Nephron progenitor cell (in vitro differentiated cells): ENCODE measurements around the gene PLPPR1.

Experiments used
- DNase-seq: peaks from one replicate; pipeline ENCODE4 v3.0.0; 2021
- H3K27ac Mint-ChIP-seq: 2 replicates; pipeline ENCODE4 v1.8.0; 2021; ENCODE audit warnings: mild to moderate bottlenecking, moderate library complexity, mixed read lengths
- H3K27me3 Mint-ChIP-seq: 2 replicates; pipeline ENCODE4 v1.8.0; 2021; ENCODE audit warnings: mild to moderate bottlenecking, low read depth, mixed read lengths; ENCODE audit not compliant: poor library complexity
- H3K36me3 Mint-ChIP-seq: 2 replicates; pipeline ENCODE4 v1.8.0; 2021; ENCODE audit warnings: low read depth, mixed read lengths
- H3K4me1 Mint-ChIP-seq: 2 replicates; pipeline ENCODE4 v1.8.0; 2021; ENCODE audit warnings: mixed read lengths
- H3K4me3 Mint-ChIP-seq: 2 replicates; pipeline ENCODE4 v1.8.0; 2021; ENCODE audit warnings: mild to moderate bottlenecking, moderate library complexity, mixed read lengths
- H3K9me3 Mint-ChIP-seq: 2 replicates; pipeline ENCODE4 v1.8.0; 2021; ENCODE audit warnings: mild to moderate bottlenecking, moderate library complexity, mixed read lengths
- TF ChIP-seq, protein P1 (sequence below): fragments of 200-600 bp; sonication (generic); IDR thresholded peaks from 2 replicates; pipeline ENCODE4 v1.5.0; 2021; ENCODE audit warnings: antibody characterized with exemption

PLPPR1 gene

DNA sequence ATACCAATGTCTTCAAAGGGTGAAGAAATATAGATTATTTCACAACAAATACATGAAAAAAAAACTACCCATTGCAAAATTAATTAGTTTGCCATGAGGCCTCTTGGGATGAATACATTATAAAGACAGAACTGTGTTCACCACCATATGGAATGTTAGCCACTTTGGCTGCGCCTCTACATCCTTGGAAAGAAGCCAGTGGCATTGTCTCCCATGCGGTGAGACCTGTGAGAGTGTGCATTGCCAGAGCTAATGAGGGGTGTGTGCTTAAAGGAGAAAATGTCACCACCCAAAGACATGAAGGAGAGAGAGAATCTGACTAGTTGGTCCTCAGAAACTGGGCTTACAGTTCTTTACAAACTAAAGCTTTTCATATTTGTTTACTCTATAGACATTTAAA, 110.6 kb downstream of the PLPPR1 start:
- Mint-ChIP-seq H3K36me3 (no peaks in the 10 kb centered on the region), H3K9me3 (no peaks in the 10 kb centered on the region), H3K27me3 (peaks cover 10% of the 10 kb centered on the region), H3K4me1 (peaks cover 10% of the 10 kb centered on the region), H3K4me3 (no peak overlapping the region), H3K27ac (no peak overlapping the region)
- no peak for DNase-seq
- TF ChIP-seq, protein P1, sequence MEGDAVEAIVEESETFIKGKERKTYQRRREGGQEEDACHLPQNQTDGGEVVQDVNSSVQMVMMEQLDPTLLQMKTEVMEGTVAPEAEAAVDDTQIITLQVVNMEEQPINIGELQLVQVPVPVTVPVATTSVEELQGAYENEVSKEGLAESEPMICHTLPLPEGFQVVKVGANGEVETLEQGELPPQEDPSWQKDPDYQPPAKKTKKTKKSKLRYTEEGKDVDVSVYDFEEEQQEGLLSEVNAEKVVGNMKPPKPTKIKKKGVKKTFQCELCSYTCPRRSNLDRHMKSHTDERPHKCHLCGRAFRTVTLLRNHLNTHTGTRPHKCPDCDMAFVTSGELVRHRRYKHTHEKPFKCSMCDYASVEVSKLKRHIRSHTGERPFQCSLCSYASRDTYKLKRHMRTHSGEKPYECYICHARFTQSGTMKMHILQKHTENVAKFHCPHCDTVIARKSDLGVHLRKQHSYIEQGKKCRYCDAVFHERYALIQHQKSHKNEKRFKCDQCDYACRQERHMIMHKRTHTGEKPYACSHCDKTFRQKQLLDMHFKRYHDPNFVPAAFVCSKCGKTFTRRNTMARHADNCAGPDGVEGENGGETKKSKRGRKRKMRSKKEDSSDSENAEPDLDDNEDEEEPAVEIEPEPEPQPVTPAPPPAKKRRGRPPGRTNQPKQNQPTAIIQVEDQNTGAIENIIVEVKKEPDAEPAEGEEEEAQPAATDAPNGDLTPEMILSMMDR = no peak

DNA sequence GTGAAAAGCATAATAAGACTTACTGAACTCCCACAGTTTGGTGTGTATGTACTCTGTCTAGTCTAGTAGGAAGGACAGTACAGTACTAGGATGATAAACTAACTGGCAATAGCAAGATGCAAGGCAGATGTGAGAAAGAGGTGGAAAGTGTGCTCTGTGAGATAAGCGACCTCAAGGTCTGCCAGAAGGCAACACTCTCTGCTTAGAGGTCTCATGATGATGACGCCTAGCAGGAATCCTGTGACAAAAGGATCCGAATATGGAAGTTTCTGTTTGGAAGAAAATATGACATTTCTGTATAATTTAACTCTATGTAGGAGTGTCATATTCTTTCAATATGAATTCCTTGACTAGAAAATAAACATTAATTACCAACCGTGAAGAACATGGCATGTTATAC, 112.2 kb downstream of the PLPPR1 start:
- Mint-ChIP-seq H3K9me3 (no peaks in the 10 kb centered on the region), H3K27me3 (peaks cover 3% of the 10 kb centered on the region)

DNA sequence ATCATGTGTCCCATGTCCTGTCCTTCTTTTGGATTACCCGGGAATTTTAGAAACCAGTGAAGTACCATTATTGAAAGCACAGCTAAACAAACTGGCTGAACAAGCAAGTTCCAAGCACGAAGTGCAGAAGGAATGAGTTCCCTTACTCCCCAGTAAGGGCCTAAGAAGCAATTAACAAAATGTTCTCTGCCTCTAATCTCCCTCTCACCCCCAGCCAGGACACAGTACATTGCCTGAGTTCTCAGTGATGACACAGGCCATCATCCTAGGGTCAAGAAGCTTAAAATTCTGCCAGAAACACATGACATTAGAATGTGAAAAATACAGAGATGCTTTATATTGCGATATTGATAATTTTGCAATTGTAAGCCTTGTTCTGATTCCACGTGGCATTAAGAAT, 118.0 kb downstream of the PLPPR1 start:
- Mint-ChIP-seq H3K4me3 (no peak overlapping the region), H3K36me3 (no peaks in the 10 kb centered on the region), H3K27ac (no peak overlapping the region), H3K27me3 (peaks cover 2% of the 10 kb centered on the region), H3K4me1 (no peaks in the 10 kb centered on the region), H3K9me3 (peaks cover 18% of the 10 kb centered on the region)
- TF ChIP-seq, protein P1 = no peak
- no peak for DNase-seq

More for the DNA sequence above, 112.2 kb downstream of the PLPPR1 start:
- TF ChIP-seq, protein P1 = no peak
- peaks cover 4% of the 10 kb centered on the region for H3K4me1 Mint-ChIP-seq
- H3K4me3 Mint-ChIP-seq = no peak overlapping the region
- no peaks in the 10 kb centered on the region for H3K36me3 Mint-ChIP-seq
- no peak for DNase-seq
- no peak overlapping the region for H3K27ac Mint-ChIP-seq

DNA sequence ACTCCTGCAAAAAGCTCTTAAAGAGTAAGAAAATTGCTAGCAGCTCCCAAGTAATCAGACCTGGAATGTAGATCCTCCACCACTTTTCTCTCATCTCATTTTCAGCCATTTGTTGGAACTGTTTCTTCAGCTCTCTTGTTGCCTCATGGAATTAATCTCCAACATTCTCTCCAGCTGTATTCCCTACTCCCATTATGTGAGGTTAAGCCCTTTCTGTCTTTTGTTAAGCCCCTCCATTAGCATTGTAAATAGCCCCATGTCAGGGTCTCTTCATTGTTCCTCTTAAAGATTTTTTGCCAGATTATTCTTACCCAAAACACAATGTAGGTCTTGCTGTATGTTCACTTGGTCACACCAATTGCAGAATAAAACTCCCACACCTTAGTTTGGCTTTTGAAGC, 119.8 kb downstream of the PLPPR1 start:
- H3K27ac Mint-ChIP-seq = no peak overlapping the region
- DNase-seq = no peak
- peaks cover 2% of the 10 kb centered on the region for H3K27me3 Mint-ChIP-seq
- TF ChIP-seq, protein P1 = no peak
- H3K4me1 Mint-ChIP-seq = no peaks in the 10 kb centered on the region
- H3K4me3 Mint-ChIP-seq = no peak overlapping the region
- no peaks in the 10 kb centered on the region for H3K36me3 Mint-ChIP-seq
- peaks cover 30% of the 10 kb centered on the region for H3K9me3 Mint-ChIP-seq

DNA sequence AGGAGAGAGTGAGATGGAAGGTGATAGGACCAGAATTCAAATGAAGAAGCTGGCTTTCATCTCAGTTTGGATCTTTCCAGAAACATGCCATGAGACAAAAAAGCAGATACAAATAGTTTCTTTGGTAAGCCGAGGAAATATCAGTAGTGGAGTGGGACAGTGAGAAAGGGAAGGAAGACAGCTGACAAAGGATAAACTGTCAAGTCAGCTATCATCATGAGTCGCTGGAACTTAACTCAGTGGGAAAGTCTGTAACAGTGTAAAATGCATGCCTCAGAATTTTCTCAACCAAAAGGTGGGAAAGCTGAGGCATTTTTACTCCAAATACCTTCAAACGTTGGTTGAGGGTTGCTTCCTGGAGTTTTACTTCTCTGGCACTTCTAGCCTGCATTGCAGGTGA, 129.8 kb downstream of the PLPPR1 start:
- H3K27me3 Mint-ChIP-seq = no peaks in the 10 kb centered on the region
- H3K4me3 Mint-ChIP-seq = no peak overlapping the region
- no peak for DNase-seq
- no peaks in the 10 kb centered on the region for H3K4me1 Mint-ChIP-seq
- H3K9me3 Mint-ChIP-seq = no peaks in the 10 kb centered on the region
- no peaks in the 10 kb centered on the region for H3K36me3 Mint-ChIP-seq
- no peak overlapping the region for H3K27ac Mint-ChIP-seq
- TF ChIP-seq, protein P1 = no peak

DNA sequence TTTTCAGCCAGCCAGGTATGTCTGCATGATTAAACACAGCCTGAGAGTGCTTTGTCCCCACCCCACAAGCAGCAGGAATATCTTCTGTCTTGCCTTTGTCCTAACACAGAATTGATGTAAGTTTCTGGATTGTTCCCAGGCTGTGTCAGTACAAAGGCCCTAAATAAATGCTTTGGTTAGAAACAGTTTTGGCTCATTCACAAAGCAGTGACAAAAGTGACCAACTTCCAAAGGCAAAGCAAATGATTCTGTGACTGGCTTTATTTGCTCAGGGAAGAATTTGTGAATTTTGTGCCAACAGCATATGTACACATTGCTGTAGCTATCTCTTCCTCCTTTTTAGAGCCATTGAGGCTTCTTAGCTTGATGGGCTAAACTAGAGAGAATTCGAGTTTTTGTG, 133.7 kb downstream of the PLPPR1 start:
- DNase-seq = no peak
- Mint-ChIP-seq H3K4me3 (no peak overlapping the region), H3K9me3 (no peaks in the 10 kb centered on the region), H3K4me1 (peaks cover 28% of the 10 kb centered on the region), H3K36me3 (no peaks in the 10 kb centered on the region), H3K27me3 (no peaks in the 10 kb centered on the region), H3K27ac (no peak overlapping the region)
- TF ChIP-seq, protein P1 = no peak
